ENCODE data around the gene DOCK2. TPM values are rescaled to one million over a fixed set of nuclear protein-coding genes. Genes with fewer than 3 reads are reported as not detected.

The DOCK2 gene
- total and polyA plus RNA-seq, 2 of the 8 experiments (the other 6 are each of a cell fraction or from before 2014, with no cell fraction given) = 3.9 to 5.7 TPM

DNA sequence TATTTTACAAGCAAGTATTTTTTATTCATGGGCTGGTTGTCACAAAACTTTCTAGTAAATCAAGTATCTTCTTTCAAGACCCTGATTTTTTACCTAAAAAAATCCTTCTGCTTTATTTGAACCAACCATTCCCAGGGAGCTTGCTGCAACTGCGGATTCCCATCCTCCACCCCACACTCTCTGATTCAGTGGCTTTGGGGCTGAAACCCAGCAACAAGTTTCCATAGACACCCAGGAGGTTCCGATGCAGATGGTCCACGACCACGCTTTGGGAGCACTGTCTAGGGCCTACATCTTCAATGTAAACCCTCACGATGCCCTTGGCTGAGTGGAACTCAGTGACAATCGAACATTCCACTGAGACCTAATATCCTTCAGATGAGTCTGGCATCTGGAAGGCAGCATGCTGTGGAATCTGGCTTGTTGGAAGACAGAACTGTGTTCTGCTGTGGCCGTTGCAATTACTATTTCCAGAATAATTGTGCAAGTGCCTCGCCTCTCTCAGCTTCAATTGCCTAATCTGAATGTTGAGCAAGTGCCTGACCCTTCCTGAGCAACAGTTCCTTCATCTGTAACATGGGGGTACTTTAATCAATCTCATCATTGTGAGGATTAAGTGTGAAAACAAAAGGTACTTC, 238.1 kb downstream of the DOCK2 start (continued):
- TF ChIP-seq SP2 (IDR thresholded peaks at IDR 0.05; ENCODE audit: low read length) (no peak), SP4 (IDR thresholded peaks at IDR 0.05; ENCODE audit: low read length) (no peak), RNF2 (IDR thresholded peaks at IDR 0.05; ENCODE audit: borderline replicate concordance, low read depth, low read length, missing control alignments, poor library complexity, severe bottlenecking) (no peak), TAF1 (IDR thresholded peaks at IDR 0.05; ENCODE audit: low read depth, low read length) (no peak)
